ENCODE data around the gene ALK. TPM values are rescaled to one million over a fixed set of nuclear protein-coding genes. Genes with fewer than 3 reads are reported as not detected.

ALK gene
- total RNA-seq, 4 donors from 2014 or later = 0.83 to 1.6 (median 1.2) TPM

DNA sequence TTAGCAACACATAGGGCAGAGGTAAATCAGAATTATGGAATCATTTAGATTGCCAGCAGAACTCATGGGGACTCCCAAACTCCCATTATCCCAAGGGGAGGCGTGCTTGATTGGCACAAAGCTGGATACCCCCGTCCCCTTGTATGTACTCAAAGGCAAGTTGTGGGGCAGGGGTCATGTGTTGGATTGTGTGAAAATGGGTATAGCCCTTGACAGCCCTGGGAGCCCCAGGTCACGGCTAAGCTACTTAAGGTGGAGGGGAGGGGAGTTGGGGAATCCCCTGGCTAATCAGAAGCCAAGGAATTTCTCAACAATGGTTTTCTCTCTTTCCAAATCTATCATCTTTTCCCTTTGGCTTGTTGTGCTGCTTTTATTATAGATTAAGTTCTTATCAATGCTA, 773.4 kb downstream of the ALK start:
- peaks cover 13 to 50% (median 30%) of the 10 kb centered on the region in 4 donors for H3K36me3 ChIP-seq

DNA sequence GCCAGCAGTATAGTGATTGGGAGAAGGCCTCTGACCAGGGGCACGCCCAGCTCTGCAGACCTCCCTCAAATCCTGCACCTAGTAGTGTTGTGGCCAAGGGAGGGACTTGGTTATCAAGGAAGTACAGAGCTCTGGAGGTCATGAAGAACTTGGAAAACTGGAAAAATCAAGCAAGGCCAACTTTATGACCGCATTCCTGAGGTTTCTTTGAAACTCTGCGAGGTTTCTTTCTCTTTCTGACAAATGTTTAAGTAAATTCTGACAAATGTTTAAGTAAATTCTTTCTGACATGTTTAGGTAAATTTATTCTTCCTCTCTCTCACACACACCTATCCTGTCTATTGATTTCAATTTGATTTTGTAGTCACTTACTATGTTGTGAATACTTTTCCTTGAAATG, 775.2 kb downstream of the ALK start:
- H3K36me3 ChIP-seq = peaks cover 13 to 39% (median 26%) of the 10 kb centered on the region in 4 donors
- no peaks in the 10 kb centered on the region for H3K4me1 ChIP-seq
- no peaks in the 10 kb centered on the region for H3K27me3 ChIP-seq
- WGBS = 87% methylated on average over 3 of the region's 3 CpGs
- no peak for DNase-seq (ENCODE audit: extremely low spot score)
- intact Hi-C loops (cut with DNase I) = no loop called here
- H3K9me3 ChIP-seq = no peaks in the 10 kb centered on the region
- H3K4me3 ChIP-seq = no peak overlapping the region
- H3K27ac ChIP-seq (replicated peaks in 1 of 4) = no peak overlapping the region
- TF ChIP-seq POLR2AphosphoS5 (IDR thresholded peaks at IDR 0.05) (no peak), POLR2A (IDR thresholded peaks at IDR 0.05; ENCODE audit: low read depth) (no peak), EP300 (IDR thresholded peaks at IDR 0.05) (no peak)
- TF ChIP-seq, protein P1, sequence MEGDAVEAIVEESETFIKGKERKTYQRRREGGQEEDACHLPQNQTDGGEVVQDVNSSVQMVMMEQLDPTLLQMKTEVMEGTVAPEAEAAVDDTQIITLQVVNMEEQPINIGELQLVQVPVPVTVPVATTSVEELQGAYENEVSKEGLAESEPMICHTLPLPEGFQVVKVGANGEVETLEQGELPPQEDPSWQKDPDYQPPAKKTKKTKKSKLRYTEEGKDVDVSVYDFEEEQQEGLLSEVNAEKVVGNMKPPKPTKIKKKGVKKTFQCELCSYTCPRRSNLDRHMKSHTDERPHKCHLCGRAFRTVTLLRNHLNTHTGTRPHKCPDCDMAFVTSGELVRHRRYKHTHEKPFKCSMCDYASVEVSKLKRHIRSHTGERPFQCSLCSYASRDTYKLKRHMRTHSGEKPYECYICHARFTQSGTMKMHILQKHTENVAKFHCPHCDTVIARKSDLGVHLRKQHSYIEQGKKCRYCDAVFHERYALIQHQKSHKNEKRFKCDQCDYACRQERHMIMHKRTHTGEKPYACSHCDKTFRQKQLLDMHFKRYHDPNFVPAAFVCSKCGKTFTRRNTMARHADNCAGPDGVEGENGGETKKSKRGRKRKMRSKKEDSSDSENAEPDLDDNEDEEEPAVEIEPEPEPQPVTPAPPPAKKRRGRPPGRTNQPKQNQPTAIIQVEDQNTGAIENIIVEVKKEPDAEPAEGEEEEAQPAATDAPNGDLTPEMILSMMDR (IDR thresholded peaks at IDR 0.05) = no peak

More for the DNA sequence above, 773.4 kb downstream of the ALK start:
- 72% methylated on average over 3 of the region's 3 CpGs for WGBS
- DNase-seq (ENCODE audit: extremely low spot score) = no peak
- intact Hi-C loops (cut with DNase I) = no loop called here
- no peak overlapping the region for H3K27ac ChIP-seq (replicated peaks in 1 of 4)
- no peaks in the 10 kb centered on the region for H3K4me1 ChIP-seq
- no peak overlapping the region for H3K4me3 ChIP-seq
- no peaks in the 10 kb centered on the region for H3K9me3 ChIP-seq
- H3K27me3 ChIP-seq = no peaks in the 10 kb centered on the region
- TF ChIP-seq, protein P1 (IDR thresholded peaks at IDR 0.05) = no peak

DNA sequence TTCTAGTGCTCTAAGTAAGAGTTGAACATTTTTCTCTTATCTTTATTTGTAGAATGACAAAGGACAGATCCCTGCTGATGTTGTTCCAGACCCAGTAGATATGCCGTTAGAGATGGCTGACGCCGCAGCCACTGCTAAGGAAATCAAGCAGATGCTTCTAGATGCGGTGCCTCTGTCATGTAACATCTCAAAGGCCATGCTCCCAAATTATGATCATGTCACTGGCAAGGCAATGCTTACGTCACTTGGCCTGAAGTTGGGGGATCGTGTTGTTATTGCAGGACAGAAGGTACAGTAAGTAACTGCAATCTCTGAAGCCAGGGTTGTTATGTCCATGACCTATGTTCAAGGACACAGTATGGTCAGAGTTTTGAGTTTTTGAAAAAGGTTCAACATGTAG, 777.7 kb downstream of the ALK start:
- Histone ChIP-seq H3K27me3 (no peaks in the 10 kb centered on the region), H3K36me3 (peaks cover 13 to 39% (median 26%) of the 10 kb centered on the region in 4 donors), H3K4me3 (no peak overlapping the region), H3K9me3 (peaks cover 0 to 2% (median 0%) of the 10 kb centered on the region in 4 donors), H3K27ac (replicated peaks in 1 of 4) (no peak overlapping the region), H3K4me1 (no peaks in the 10 kb centered on the region)
- TF ChIP-seq POLR2A (IDR thresholded peaks at IDR 0.05; ENCODE audit: low read depth) (no peak), EP300 (IDR thresholded peaks at IDR 0.05) (no peak), POLR2AphosphoS5 (IDR thresholded peaks at IDR 0.05) (no peak)
- TF ChIP-seq, protein P1 (IDR thresholded peaks at IDR 0.05) = no peak
- WGBS = 89% methylated on average over 6 of the region's 6 CpGs
- DNase-seq (ENCODE audit: extremely low spot score) = no peak
- intact Hi-C loops (cut with DNase I) = no loop called here

Small RNA genes lying within 50 kb of the gene (small RNA-seq; reads per million reads assigned to genes)
- 0 reads per million in 3 donors for gene RN7SL516P

Other genes with a start within 250 kb of the ALK start
- gene YPEL5, start 225.4 kb upstream of the ALK start, total RNA-seq = 100 to 1,000 TPM in 3 of 4 donors, 10 to 100 TPM in 1; 96.0 to 148 (median 109) TPM

Data from esophagus muscularis mucosa (tissue), 4 donors.